Lung (tissue), 12 donors: ENCODE data around the gene CTSA. TPM values are rescaled to one million over a fixed set of nuclear protein-coding genes. Genes with fewer than 3 reads are reported as not detected.
A peak's percentile ranks its signal among the peaks of the same experiment; 100 is the strongest.

ENCODE experiments used
- ATAC-seq: fragments of 200-7000 bp; cut with Tn5 transposase; one replicate; pipeline ENCODE4 v1.9.1; 2020; ENCODE audit warnings: moderate number of reproducible peaks; ENCODE audit not compliant: insufficient read depth, low FRiP score
- DNase-seq, 3 donors: peaks; one replicate each; pipeline ENCODE4 v3.0.0-alpha.2; 2013 to 2017
- H3K27ac ChIP-seq, 2 donors: one replicate each; pipeline ENCODE4 v1.5.1; 2013; ENCODE audit warnings: mild to moderate bottlenecking in 2 of 2, moderate library complexity in 2 of 2, control low read depth in 1 of 2, inconsistent platforms in 1 of 2, low read depth in 1 of 2, low read length in 1 of 2
- H3K27me3 ChIP-seq, 3 donors: one replicate each; pipeline ENCODE4 v1.5.1; 2013; ENCODE audit warnings: low read length in 2 of 3; ENCODE audit not compliant: control insufficient read depth in 3 of 3, insufficient read depth in 3 of 3
- H3K36me3 ChIP-seq, 4 donors: one replicate each; pipeline ENCODE4 v1.5.1; 2013; ENCODE audit warnings: low read length in 4 of 4, mild to moderate bottlenecking in 1 of 4, moderate library complexity in 1 of 4; ENCODE audit not compliant: control insufficient read depth in 4 of 4, insufficient read depth in 4 of 4
- H3K4me1 ChIP-seq, 5 donors: one replicate each; pipeline ENCODE4 v1.5.1; 2013; ENCODE audit warnings: low read length in 5 of 5, mild to moderate bottlenecking in 2 of 5, moderate library complexity in 1 of 5; ENCODE audit not compliant: control insufficient read depth in 5 of 5, insufficient read depth in 5 of 5
- H3K4me3 ChIP-seq: one replicate; pipeline ENCODE4 v1.5.1; 2013; ENCODE audit warnings: mild to moderate bottlenecking, control low read depth, moderate library complexity
- H3K9ac ChIP-seq, 2 donors: one replicate each; pipeline ENCODE4 v1.5.1; 2013; ENCODE audit warnings: low read length in 2 of 2, control low read depth in 1 of 2; ENCODE audit not compliant: insufficient read depth in 1 of 2
- H3K9me3 ChIP-seq, 4 donors: one replicate each; pipeline ENCODE4 v1.5.1; 2013; ENCODE audit warnings: low read length in 3 of 4, mild to moderate bottlenecking in 1 of 4, moderate library complexity in 1 of 4; ENCODE audit not compliant: control insufficient read depth in 4 of 4, insufficient read depth in 3 of 4
- whole genome bisulfite sequencing, 2 donors: extraction: QIAGEN DNeasy Blood & Tissue Kit; methylation state at CpG; one replicate each; pipeline ENCODE4 v1.1.7; 2013; 5-methylcytosine and 5-hydroxymethylcytosine counted together
- polyA plus RNA-seq, 2 donors: library from polyadenylated mRNA; stranded (reverse); fragments of 200-250 nt; gene quantifications; one replicate each; pipeline ENCODE4 v1.2.1, GENCODE V29; 2013
- total RNA-seq, 2 donors: library from RNA; depleted of rRNA in 1 of 2; stranded (reverse); fragments of >200 nt in 1 of 2; gene quantifications; one replicate each; pipeline ENCODE4 v1.2.1, GENCODE V29; 2014 to 2021
- TF ChIP-seq, protein P1 (sequence below): IDR thresholded peaks from 2 replicates; pipeline ENCODE4 v1.5.1; 2012; ENCODE audit warnings: mild to moderate bottlenecking; ENCODE audit errors: control extremely low read depth, extremely low read depth
- donor health status: control.
- donor health status: control.
- donor health status: Bipolar disorder and iron deficiency.
- donor health status: healthy.
- donor health status: DM: yes; HTN: yes; CAD: no.

Gene CTSA
- total and polyA plus RNA-seq, 4 donors, result 72.2 to 247 (median 140) TPM

DNA sequence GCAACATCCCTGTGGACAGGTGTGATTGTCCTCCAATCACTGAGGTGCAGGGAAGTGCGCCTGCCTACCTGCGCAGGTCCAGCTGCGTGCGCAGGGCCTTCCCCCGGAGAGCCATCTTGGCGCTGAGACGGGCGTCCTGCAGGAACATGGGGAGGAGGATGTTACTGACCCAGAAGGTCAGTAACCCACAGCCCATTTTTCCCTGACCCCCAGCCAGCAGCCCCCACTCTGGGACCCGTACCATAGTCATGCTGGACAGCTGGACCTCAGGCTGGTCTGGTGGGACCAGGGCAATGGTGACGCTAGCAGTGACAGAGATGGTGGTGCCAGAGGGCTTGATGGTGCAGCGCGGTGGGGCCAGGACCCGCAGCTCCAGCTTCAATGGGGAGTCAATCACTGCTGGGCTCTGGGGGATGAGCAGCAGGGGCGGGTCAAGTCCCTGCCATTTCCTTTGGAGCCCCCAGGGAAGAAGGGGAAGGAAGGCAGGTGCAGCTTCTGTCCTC, 11.1 kb downstream of the CTSA start:
- Histone ChIP-seq H3K4me3 (no peak overlapping the region), H3K9me3 (no peaks in the 10 kb centered on the region), H3K36me3 (peaks cover 7 to 26% (median 16%) of the 10 kb centered on the region in 4 donors), H3K27me3 (no peaks in the 10 kb centered on the region), H3K4me1 (peaks cover 0 to 1% (median 0%) of the 10 kb centered on the region in 5 donors), H3K9ac (no peak overlapping the region), H3K27ac (no peak overlapping the region)
- TF ChIP-seq, protein P1, sequence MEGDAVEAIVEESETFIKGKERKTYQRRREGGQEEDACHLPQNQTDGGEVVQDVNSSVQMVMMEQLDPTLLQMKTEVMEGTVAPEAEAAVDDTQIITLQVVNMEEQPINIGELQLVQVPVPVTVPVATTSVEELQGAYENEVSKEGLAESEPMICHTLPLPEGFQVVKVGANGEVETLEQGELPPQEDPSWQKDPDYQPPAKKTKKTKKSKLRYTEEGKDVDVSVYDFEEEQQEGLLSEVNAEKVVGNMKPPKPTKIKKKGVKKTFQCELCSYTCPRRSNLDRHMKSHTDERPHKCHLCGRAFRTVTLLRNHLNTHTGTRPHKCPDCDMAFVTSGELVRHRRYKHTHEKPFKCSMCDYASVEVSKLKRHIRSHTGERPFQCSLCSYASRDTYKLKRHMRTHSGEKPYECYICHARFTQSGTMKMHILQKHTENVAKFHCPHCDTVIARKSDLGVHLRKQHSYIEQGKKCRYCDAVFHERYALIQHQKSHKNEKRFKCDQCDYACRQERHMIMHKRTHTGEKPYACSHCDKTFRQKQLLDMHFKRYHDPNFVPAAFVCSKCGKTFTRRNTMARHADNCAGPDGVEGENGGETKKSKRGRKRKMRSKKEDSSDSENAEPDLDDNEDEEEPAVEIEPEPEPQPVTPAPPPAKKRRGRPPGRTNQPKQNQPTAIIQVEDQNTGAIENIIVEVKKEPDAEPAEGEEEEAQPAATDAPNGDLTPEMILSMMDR, result no peak
- ATAC-seq, result no peak
- WGBS, 2 donors, result 92 to 93% methylated on average over 14 of the region's 14 CpGs
- DNase-seq, result no peak

DNA sequence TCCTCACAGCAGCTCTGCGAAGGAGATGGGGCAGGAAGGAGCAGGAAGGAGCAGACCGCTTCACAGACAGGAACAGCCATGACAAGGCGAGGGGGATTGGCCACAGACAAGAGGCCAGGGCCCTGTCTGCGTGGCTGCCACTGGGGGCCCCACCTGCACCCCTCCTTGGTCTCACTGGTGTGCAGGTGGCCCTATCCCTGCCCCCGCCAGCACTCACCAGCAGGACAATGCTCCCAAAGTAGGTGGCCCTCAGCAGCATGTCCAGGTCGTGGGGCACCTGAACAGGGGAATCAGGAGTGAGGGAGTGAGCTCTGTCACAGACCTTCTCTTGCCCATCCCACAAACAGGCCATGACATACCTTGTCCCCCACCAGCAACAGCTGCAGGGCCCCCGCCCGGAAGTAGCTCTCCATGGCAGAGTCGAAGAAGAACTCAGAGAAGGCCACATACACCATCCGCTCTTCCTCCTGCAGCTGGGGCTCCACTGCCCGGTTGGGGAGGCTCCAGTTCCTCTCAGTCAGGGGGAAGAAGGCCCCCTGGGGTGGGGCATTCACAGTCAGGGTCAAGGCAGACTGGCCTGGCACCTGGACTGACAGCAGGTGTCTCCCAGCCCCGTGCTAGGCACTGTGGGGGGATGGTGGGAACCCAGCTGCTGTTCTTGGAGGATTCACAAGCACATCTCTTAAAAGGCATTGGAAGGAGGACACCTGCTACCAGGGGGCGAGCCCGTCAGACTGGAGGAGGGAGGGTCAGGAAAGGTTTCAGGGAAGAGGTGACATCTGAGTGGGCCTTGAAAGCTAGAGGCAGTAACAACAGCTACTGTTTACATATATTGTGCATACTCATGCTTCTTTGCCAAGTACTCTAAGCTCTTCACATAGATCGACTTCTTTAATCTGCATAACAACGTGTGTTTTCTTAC, 13.7 kb downstream of the CTSA start:
- Histone ChIP-seq H3K27me3 (no peaks in the 10 kb centered on the region), H3K4me3 (no peak overlapping the region), H3K9me3 (no peaks in the 10 kb centered on the region), H3K9ac (no peak overlapping the region), H3K36me3 (peaks cover 0 to 18% (median 8%) of the 10 kb centered on the region in 4 donors), H3K4me1 (peaks cover 0 to 2% (median 0%) of the 10 kb centered on the region in 5 donors), H3K27ac (peak overlapping the region in 1 of 2 donors; percentile 3)
- DNase-seq (no peak), ATAC-seq (no peak)
- TF ChIP-seq, protein P1, result no peak
- 68 to 78% methylated on average over 16 of the region's 16 CpGs for WGBS, 2 donors

GRCh38 chr20:45905505-45906079, 14.5 kb downstream of the CTSA start:
- Histone ChIP-seq H3K27me3 (no peaks in the 10 kb centered on the region), H3K4me1 (peaks cover 0 to 2% (median 0%) of the 10 kb centered on the region in 5 donors), H3K9me3 (no peaks in the 10 kb centered on the region), H3K36me3 (peaks cover 0 to 15% (median 8%) of the 10 kb centered on the region in 4 donors), H3K9ac (no peak overlapping the region), H3K27ac (no peak overlapping the region), H3K4me3 (no peak overlapping the region)
- TF ChIP-seq, protein P1, result no peak
- DNase-seq, result no peak
- WGBS, 2 donors, result 89 to 94% methylated on average over 8 of the region's 8 CpGs
- no peak for ATAC-seq
